HCT116 (cell line): ENCODE results near the gene ANKEF1. TPM values are rescaled to one million over a fixed set of nuclear protein-coding genes. Genes with fewer than 3 reads are reported as not detected.

ENCODE experiments used
- ATAC-seq: fragments of 200-7000 bp; cut with Tn5 transposase; 2 replicates; pipeline ENCODE4 v1.9.1; 2020; ENCODE audit warnings: mild to moderate bottlenecking, moderate library complexity
- BruUV-seq: library from RNA; stranded (reverse); fragments of 400-500 nt; replicated peaks from 2 replicates; lab custom pipeline; 2021; lab: Mats Ljungman, UMichigan
- CTCF ChIA-PET: fragments of 300-600 bp; sonication (Branson Sonifier 250); formaldehyde crosslinking; loops from one replicate; lab custom pipeline; 2021; ENCODE audit warnings: antibody characterized with exemption; lab: Charles Lee
- POLR2A ChIA-PET: fragments of 300-600, 350-600 bp; sonication (Branson Sonifier 250); formaldehyde crosslinking; loops from one replicate; lab custom pipeline; 2021; ENCODE audit warnings: antibody characterized with exemption; lab: Charles Lee
- RAD21 ChIA-PET, 2 experiments: fragments of 300-600 bp; sonication (Branson Sonifier 250); formaldehyde crosslinking; loops; one replicate each; lab custom pipeline; 2023; ENCODE audit warnings: low total read pairs in 2 of 2; ENCODE audit not compliant: uncharacterized antibody in 2 of 2, unreplicated experiment in 2 of 2, low non-redundant PET in 1 of 2; lab: Charles Lee
- DNase-seq: peaks from one replicate; pipeline ENCODE4 v3.0.0-alpha.2; 2010; ENCODE audit warnings: low read depth, low spot score
- H2AFZ ChIP-seq: fragments of 200-600 bp; shearing (Covaris generic), sonication (generic); 2 replicates; pipeline ENCODE4 v1.6.1; 2017; ENCODE audit warnings: low read depth, mixed run types, mixed read lengths, antibody characterized with exemption, low read length; ENCODE audit not compliant: poor library complexity, severe bottlenecking
- H3K27ac ChIP-seq: 2 replicates; pipeline ENCODE4 v1.5.1; 2012; ENCODE audit warnings: low read depth, low read length
- H3K27me3 ChIP-seq: fragments of 200-600 bp; sonication (generic); 2 replicates; pipeline ENCODE4 v1.6.1; 2016; ENCODE audit warnings: mixed run types, low read length, mixed read lengths; ENCODE audit not compliant: insufficient read depth
- H3K36me3 ChIP-seq, 2 experiments: fragments of 200-500 bp in 1 of 2; fragments of 200-600 bp in 1 of 2; sonication (Bioruptor generic) in 1 of 2; sonication (generic) in 1 of 2; 2 replicates each; pipeline versions ENCODE4 v1.5.1 to v1.6.1; 2014 to 2016; ENCODE audit warnings: low read length in 2 of 2, inconsistent platforms in 1 of 2, mixed read lengths in 1 of 2, mixed run types in 1 of 2; ENCODE audit not compliant: insufficient read depth in 2 of 2, control insufficient read depth in 1 of 2
- H3K4me1 ChIP-seq, 2 experiments: fragments of 200-600 bp in 1 of 2; sonication (generic) in 1 of 2; 2 replicates each; pipeline versions ENCODE4 v1.5.1 to v1.6.1; 2012 to 2017; ENCODE audit warnings: low read length in 2 of 2, inconsistent platforms in 1 of 2, mild to moderate bottlenecking in 1 of 2, mixed read lengths in 1 of 2, mixed run types in 1 of 2, moderate library complexity in 1 of 2; ENCODE audit not compliant: insufficient read depth in 2 of 2, control insufficient read depth in 1 of 2
- H3K4me2 ChIP-seq: fragments of 200-600 bp; sonication (generic); 2 replicates; pipeline ENCODE4 v1.6.1; 2017; ENCODE audit warnings: mixed run types, low read length, mixed read lengths
- H3K4me3 ChIP-seq, 2 experiments: fragments of 200-600 bp in 1 of 2; sonication (generic) in 1 of 2; replicated peaks in 1 of 2; 2 replicates each; pipeline ENCODE4 v1.5.1; 2011 to 2016; ENCODE audit warnings: low read length in 2 of 2, control low read depth in 1 of 2, low read depth in 1 of 2, mild to moderate bottlenecking in 1 of 2, mixed read lengths in 1 of 2, mixed run types in 1 of 2
- H3K79me2 ChIP-seq: fragments of 200-600 bp; sonication (generic); 2 replicates; pipeline ENCODE4 v1.6.1; 2017; ENCODE audit warnings: mild to moderate bottlenecking, mixed run types, low read length, moderate library complexity, mixed read lengths; ENCODE audit not compliant: insufficient read depth
- H3K9ac ChIP-seq: fragments of 200-600 bp; sonication (generic); 2 replicates; pipeline ENCODE4 v1.6.1; 2016; ENCODE audit warnings: low read length, mixed read lengths
- H3K9me2 ChIP-seq: fragments of 200-600 bp; sonication (generic), shearing (Covaris generic); 2 replicates; pipeline ENCODE4 v1.6.1; 2017; ENCODE audit warnings: mixed run types, mild to moderate bottlenecking, moderate library complexity; ENCODE audit not compliant: insufficient read depth
- H3K9me3 ChIP-seq, 2 experiments: fragments of 200-500 bp in 1 of 2; fragments of 200-600 bp in 1 of 2; sonication (Bioruptor generic) in 1 of 2; sonication (generic) in 1 of 2; 2 replicates each; pipeline ENCODE4 v1.6.1; 2014 to 2017; ENCODE audit warnings: low read length in 2 of 2, mixed read lengths in 2 of 2, inconsistent platforms in 1 of 2, low read depth in 1 of 2, mild to moderate bottlenecking in 1 of 2, mixed run types in 1 of 2, moderate library complexity in 1 of 2; ENCODE audit not compliant: control insufficient read depth in 1 of 2, insufficient read depth in 1 of 2
- H4K20me1 ChIP-seq: fragments of 200-600 bp; sonication (generic), shearing (Covaris generic); 2 replicates; pipeline ENCODE4 v1.6.1; 2017; ENCODE audit warnings: mixed run types, mild to moderate bottlenecking, moderate library complexity; ENCODE audit not compliant: insufficient read depth
- CEBPB ChIP-seq: IDR thresholded peaks from 2 replicates; pipeline ENCODE4 v1.6.1; 2012; ENCODE audit warnings: low read depth
- EGR1 ChIP-seq: IDR thresholded peaks from 2 replicates; pipeline ENCODE4 v1.6.1; 2012; ENCODE audit warnings: low read depth
- ELF1 ChIP-seq: IDR thresholded peaks from 2 replicates; pipeline ENCODE4 v1.6.1; 2012; ENCODE audit warnings: low read depth, borderline replicate concordance
- EZH2 ChIP-seq: fragments of 200-600 bp; sonication (generic); IDR thresholded peaks from 2 replicates; pipeline ENCODE4 v1.6.1; 2017; ENCODE audit warnings: antibody characterized with exemption, mixed run types
- FOSL1 ChIP-seq: IDR thresholded peaks from 2 replicates; pipeline ENCODE4 v1.6.1; 2012; ENCODE audit warnings: low read depth
- JUND ChIP-seq: IDR thresholded peaks from 2 replicates; pipeline ENCODE4 v1.6.1; 2012
- POLR2A ChIP-seq: IDR thresholded peaks from 2 replicates; pipeline ENCODE4 v1.7.0; 2011; ENCODE audit warnings: borderline replicate concordance; ENCODE audit not compliant: insufficient read depth, insufficient read length; ENCODE audit errors: extremely low read depth
- POLR2AphosphoS5 ChIP-seq: IDR thresholded peaks from 2 replicates; pipeline ENCODE4 v1.6.1; 2011; ENCODE audit warnings: mild to moderate bottlenecking, low read depth, low read length, moderate library complexity
- RAD21 ChIP-seq: IDR thresholded peaks from 2 replicates; pipeline ENCODE4 v1.6.1; 2012; ENCODE audit warnings: low read depth, mild to moderate bottlenecking
- SIN3A ChIP-seq: IDR thresholded peaks from 2 replicates; pipeline ENCODE4 v1.6.1; 2012; ENCODE audit warnings: low read depth
- SP1 ChIP-seq: IDR thresholded peaks from 2 replicates; pipeline ENCODE4 v1.6.1; 2012; ENCODE audit warnings: low read depth
- SRF ChIP-seq: IDR thresholded peaks from 2 replicates; pipeline ENCODE4 v1.6.1; 2012; ENCODE audit warnings: low read depth
- TCF7L2 ChIP-seq: IDR thresholded peaks from 2 replicates; pipeline ENCODE4 v1.7.0; 2011; ENCODE audit warnings: borderline replicate concordance, inconsistent platforms; ENCODE audit not compliant: insufficient read depth, insufficient read length; ENCODE audit errors: extremely low read depth
- YY1 ChIP-seq: IDR thresholded peaks from 2 replicates; pipeline ENCODE4 v1.6.1; 2011; ENCODE audit warnings: low read length, low read depth, moderate library complexity, mild to moderate bottlenecking; ENCODE audit not compliant: insufficient replicate concordance; ENCODE audit errors: extremely low read depth
- ZFX ChIP-seq: fragments of 450-650 bp; IDR thresholded peaks from 2 replicates; pipeline ENCODE4 v1.6.1; 2017
- ZNF274 ChIP-seq: fragments of 200-500 bp; sonication (Bioruptor generic); IDR thresholded peaks from 2 replicates; pipeline ENCODE4 v1.6.1; 2014; ENCODE audit warnings: mild to moderate bottlenecking, low read depth, low read length, inconsistent platforms
- intact Hi-C: fragments of 100-400 bp; cut with micrococcal nuclease; formaldehyde crosslinking; loops from 2 replicates; pipeline ENCODE4 v1.10.0; 2022
- total RNA-seq: library from RNA; stranded (reverse); gene quantifications from one replicate; pipeline ENCODE4 v1.2.1, GENCODE V29; 2021; ENCODE audit not compliant: unreplicated experiment
- TF ChIP-seq, protein P1 (sequence below), 3 experiments: fragments of 200-600 bp in 1 of 3; sonication (generic) in 1 of 3; IDR thresholded peaks in 2 of 3; conservative IDR thresholded peaks in 1 of 3; 2 replicates each; pipeline ENCODE4 v1.5.1; 2012 to 2017; ENCODE audit warnings: low read depth in 2 of 3, low read length in 2 of 3, antibody characterized with exemption in 1 of 3, borderline replicate concordance in 1 of 3, control low read depth in 1 of 3, mild to moderate bottlenecking in 1 of 3, mixed read lengths in 1 of 3, mixed run types in 1 of 3, moderate library complexity in 1 of 3; ENCODE audit not compliant: insufficient read depth in 1 of 3
- TF ChIP-seq, protein P2 (sequence below): IDR thresholded peaks from 2 replicates; pipeline ENCODE4 v1.6.1; 2011; ENCODE audit warnings: mild to moderate bottlenecking, low read length, moderate library complexity; ENCODE audit not compliant: insufficient replicate concordance; ENCODE audit errors: extremely low read depth
- TF ChIP-seq, protein P3 (sequence below): IDR thresholded peaks from 2 replicates; pipeline ENCODE4 v1.6.1; 2012; ENCODE audit warnings: low read depth

The ANKEF1 gene
- total RNA-seq, 1 experiment from 2014 or later = 15.8 TPM

DNA sequence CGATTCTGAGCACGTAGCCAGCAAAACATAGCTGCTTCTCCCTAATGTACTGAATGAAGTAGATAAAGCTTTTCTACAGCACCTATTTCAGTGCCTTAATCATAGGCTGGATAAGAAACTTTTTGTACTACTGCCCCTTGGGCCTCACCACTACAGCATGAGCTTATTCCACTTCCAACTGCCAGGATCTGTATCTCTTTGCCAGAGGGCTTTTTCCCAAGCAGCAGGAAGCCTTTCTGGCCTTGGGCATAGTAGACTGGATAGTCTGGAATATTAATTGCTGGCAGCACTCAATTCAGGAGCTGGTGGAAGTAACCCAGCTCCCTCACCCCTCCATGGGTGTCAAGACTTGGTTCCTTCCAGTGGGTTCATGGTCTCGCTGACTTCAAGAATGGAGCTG lies 43.6 kb downstream of the ANKEF1 start:
- Histone ChIP-seq H3K27me3 (no peaks in the 10 kb centered on the region), H3K36me3 (no peaks in the 10 kb centered on the region), H3K9me2 (no peaks in the 10 kb centered on the region; the same call in 1 of the 2 replicates), H3K4me1 (peaks cover 0 to 8% of the 10 kb centered on the region in 2 experiments; a peak in 2 of 4 replicates), H2AFZ (no peak overlapping the region), H3K9me3 (no peaks in the 10 kb centered on the region), H3K9ac (no peak overlapping the region), H3K79me2 (no peaks in the 10 kb centered on the region), H3K4me3 (no peak overlapping the region), H3K27ac (no peak overlapping the region), H3K4me2 (no peak overlapping the region), H4K20me1 (no peaks in the 10 kb centered on the region)
- ChIA-PET RAD21 (no interaction called here), CTCF (interaction anchor here (1.1 to 1.2 kb wide), 2 partner anchors 12 to 100 kb away, joined by 3 to 6 read pairs; no protein-coding TSS in a partner anchor), POLR2A (no interaction called here)
- DNase-seq = no peak
- BruUV-seq = no TSS peak
- intact Hi-C loops = no loop called here
- ATAC-seq = no peak
- no peak for TF ChIP-seq TCF7L2
- no peak for TF ChIP-seq CEBPB
- TF ChIP-seq EZH2 = no peak
- no peak for TF ChIP-seq SP1
- no peak for TF ChIP-seq FOSL1
- TF ChIP-seq, protein P1, sequence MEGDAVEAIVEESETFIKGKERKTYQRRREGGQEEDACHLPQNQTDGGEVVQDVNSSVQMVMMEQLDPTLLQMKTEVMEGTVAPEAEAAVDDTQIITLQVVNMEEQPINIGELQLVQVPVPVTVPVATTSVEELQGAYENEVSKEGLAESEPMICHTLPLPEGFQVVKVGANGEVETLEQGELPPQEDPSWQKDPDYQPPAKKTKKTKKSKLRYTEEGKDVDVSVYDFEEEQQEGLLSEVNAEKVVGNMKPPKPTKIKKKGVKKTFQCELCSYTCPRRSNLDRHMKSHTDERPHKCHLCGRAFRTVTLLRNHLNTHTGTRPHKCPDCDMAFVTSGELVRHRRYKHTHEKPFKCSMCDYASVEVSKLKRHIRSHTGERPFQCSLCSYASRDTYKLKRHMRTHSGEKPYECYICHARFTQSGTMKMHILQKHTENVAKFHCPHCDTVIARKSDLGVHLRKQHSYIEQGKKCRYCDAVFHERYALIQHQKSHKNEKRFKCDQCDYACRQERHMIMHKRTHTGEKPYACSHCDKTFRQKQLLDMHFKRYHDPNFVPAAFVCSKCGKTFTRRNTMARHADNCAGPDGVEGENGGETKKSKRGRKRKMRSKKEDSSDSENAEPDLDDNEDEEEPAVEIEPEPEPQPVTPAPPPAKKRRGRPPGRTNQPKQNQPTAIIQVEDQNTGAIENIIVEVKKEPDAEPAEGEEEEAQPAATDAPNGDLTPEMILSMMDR (IDR thresholded peaks at IDR 0.05 in 2 of 3, conservative IDR thresholded peaks at IDR 0.05 in 1 of 3; ENCODE audit: borderline replicate concordance in 1 of 3, insufficient read depth in 1 of 3, low read depth in 2 of 3, low read length in 2 of 3) = no peak
- TF ChIP-seq, protein P2, sequence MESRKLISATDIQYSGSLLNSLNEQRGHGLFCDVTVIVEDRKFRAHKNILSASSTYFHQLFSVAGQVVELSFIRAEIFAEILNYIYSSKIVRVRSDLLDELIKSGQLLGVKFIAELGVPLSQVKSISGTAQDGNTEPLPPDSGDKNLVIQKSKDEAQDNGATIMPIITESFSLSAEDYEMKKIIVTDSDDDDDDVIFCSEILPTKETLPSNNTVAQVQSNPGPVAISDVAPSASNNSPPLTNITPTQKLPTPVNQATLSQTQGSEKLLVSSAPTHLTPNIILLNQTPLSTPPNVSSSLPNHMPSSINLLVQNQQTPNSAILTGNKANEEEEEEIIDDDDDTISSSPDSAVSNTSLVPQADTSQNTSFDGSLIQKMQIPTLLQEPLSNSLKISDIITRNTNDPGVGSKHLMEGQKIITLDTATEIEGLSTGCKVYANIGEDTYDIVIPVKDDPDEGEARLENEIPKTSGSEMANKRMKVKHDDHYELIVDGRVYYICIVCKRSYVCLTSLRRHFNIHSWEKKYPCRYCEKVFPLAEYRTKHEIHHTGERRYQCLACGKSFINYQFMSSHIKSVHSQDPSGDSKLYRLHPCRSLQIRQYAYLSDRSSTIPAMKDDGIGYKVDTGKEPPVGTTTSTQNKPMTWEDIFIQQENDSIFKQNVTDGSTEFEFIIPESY = no peak
- no peak for TF ChIP-seq JUND
- TF ChIP-seq, protein P3, sequence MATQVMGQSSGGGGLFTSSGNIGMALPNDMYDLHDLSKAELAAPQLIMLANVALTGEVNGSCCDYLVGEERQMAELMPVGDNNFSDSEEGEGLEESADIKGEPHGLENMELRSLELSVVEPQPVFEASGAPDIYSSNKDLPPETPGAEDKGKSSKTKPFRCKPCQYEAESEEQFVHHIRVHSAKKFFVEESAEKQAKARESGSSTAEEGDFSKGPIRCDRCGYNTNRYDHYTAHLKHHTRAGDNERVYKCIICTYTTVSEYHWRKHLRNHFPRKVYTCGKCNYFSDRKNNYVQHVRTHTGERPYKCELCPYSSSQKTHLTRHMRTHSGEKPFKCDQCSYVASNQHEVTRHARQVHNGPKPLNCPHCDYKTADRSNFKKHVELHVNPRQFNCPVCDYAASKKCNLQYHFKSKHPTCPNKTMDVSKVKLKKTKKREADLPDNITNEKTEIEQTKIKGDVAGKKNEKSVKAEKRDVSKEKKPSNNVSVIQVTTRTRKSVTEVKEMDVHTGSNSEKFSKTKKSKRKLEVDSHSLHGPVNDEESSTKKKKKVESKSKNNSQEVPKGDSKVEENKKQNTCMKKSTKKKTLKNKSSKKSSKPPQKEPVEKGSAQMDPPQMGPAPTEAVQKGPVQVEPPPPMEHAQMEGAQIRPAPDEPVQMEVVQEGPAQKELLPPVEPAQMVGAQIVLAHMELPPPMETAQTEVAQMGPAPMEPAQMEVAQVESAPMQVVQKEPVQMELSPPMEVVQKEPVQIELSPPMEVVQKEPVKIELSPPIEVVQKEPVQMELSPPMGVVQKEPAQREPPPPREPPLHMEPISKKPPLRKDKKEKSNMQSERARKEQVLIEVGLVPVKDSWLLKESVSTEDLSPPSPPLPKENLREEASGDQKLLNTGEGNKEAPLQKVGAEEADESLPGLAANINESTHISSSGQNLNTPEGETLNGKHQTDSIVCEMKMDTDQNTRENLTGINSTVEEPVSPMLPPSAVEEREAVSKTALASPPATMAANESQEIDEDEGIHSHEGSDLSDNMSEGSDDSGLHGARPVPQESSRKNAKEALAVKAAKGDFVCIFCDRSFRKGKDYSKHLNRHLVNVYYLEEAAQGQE = no peak
- no peak for TF ChIP-seq RAD21
- TF ChIP-seq POLR2A = no peak
- no peak for TF ChIP-seq SIN3A
- TF ChIP-seq YY1 = no peak
- no peak for TF ChIP-seq EGR1
- TF ChIP-seq ZFX = no peak
- TF ChIP-seq POLR2AphosphoS5 = no peak
- no peak for TF ChIP-seq SRF
- no peak for TF ChIP-seq ELF1
- no peak for TF ChIP-seq ZNF274
